ENCODE results near the gene ALDH2.
A peak's percentile ranks its signal among the peaks of the same experiment; 100 is the strongest.
"Not testable (repeated sequence)": the region's sequence is repeated elsewhere in the genome, so short reads cannot be mapped to it uniquely, and the experiment has no call there.

Gene ALDH2

GRCh38 chr12:111823891-111824290 is 57.2 kb downstream of the ALDH2 start:
- no peak overlapping the region for H3K4me3 ChIP-seq (ENCODE audit: control insufficient read depth, low read depth, low read length)
- TF ChIP-seq, protein P1, sequence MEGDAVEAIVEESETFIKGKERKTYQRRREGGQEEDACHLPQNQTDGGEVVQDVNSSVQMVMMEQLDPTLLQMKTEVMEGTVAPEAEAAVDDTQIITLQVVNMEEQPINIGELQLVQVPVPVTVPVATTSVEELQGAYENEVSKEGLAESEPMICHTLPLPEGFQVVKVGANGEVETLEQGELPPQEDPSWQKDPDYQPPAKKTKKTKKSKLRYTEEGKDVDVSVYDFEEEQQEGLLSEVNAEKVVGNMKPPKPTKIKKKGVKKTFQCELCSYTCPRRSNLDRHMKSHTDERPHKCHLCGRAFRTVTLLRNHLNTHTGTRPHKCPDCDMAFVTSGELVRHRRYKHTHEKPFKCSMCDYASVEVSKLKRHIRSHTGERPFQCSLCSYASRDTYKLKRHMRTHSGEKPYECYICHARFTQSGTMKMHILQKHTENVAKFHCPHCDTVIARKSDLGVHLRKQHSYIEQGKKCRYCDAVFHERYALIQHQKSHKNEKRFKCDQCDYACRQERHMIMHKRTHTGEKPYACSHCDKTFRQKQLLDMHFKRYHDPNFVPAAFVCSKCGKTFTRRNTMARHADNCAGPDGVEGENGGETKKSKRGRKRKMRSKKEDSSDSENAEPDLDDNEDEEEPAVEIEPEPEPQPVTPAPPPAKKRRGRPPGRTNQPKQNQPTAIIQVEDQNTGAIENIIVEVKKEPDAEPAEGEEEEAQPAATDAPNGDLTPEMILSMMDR (conservative IDR thresholded peaks at IDR 0.05; ENCODE audit: control insufficient read depth, insufficient read depth, low read depth, low read length) = no peak
- DNase-seq (ENCODE audit: low read depth) = no peak

GRCh38 chr12:111824312-111824711 is 57.6 kb downstream of the ALDH2 start:
- peak; percentile 9 for DNase-seq (ENCODE audit: low read depth)
- not testable (repeated sequence) for H3K4me3 ChIP-seq (ENCODE audit: control insufficient read depth, low read depth, low read length)
- TF ChIP-seq, protein P1 (conservative IDR thresholded peaks at IDR 0.05; ENCODE audit: control insufficient read depth, insufficient read depth, low read depth, low read length) = peak; percentile 32

GRCh38 chr12:111825509-111825908 is 58.8 kb downstream of the ALDH2 start:
- TF ChIP-seq, protein P1 (conservative IDR thresholded peaks at IDR 0.05; ENCODE audit: control insufficient read depth, insufficient read depth, low read depth, low read length) = no peak
- H3K4me3 ChIP-seq (ENCODE audit: control insufficient read depth, low read depth, low read length) = no peak overlapping the region
- no peak for DNase-seq (ENCODE audit: low read depth)

DNA sequence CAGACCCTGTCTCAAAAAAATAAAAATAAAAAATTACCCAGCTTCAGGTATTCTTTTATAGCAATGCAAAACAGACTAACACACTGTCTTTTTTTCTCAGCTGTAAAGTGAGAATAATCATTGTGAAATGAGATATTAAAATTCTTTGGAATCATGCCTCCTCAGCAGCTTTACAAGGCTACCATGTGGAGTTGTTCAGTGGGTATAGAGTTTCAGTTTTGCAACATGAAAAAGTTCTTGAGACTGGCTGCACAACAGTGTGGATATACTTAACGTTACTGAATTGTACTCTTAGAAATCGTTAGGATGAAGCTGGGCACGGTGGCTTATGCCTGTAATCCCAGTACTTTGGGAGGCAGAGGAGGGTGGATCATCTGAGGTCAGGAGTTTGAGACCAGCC is 59.6 kb downstream of the ALDH2 start:
- TF ChIP-seq, protein P1 (conservative IDR thresholded peaks at IDR 0.05; ENCODE audit: control insufficient read depth, insufficient read depth, low read depth, low read length) = no peak
- DNase-seq (ENCODE audit: low read depth) = no peak
- no peak overlapping the region for H3K4me3 ChIP-seq (ENCODE audit: control insufficient read depth, low read depth, low read length)

DNA sequence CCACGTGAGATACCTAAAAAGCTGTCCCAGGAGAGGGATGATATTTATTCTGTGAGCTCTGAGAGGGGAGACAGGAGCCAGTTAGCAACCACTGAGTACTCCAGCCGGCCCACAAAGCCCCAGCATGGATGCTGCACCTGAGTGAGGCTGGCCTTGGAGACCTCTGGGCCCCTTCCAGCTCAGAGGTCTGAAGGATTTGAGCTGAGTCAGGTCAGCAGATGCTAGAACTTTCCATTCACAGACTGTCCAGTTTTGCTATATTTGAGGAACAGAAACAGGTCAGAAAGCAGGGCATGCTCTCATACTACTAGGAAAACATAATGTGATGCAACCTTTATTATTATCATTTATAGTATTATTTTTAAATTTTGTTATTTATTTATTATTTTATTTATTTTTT is 60.3 kb downstream of the ALDH2 start:
- H3K4me3 ChIP-seq (ENCODE audit: control insufficient read depth, low read depth, low read length) = no peak overlapping the region
- no peak for DNase-seq (ENCODE audit: low read depth)
- TF ChIP-seq, protein P1 (conservative IDR thresholded peaks at IDR 0.05; ENCODE audit: control insufficient read depth, insufficient read depth, low read depth, low read length) = no peak

- H3K4me3 ChIP-seq (ENCODE audit: control insufficient read depth, low read depth, low read length) = no peak overlapping the region
- TF ChIP-seq, protein P1 (conservative IDR thresholded peaks at IDR 0.05; ENCODE audit: control insufficient read depth, insufficient read depth, low read depth, low read length) = no peak
- no peak for DNase-seq (ENCODE audit: low read depth)
Observed at GRCh38 chr12:111827907-111828306, 61.2 kb downstream of the ALDH2 start.

DNA sequence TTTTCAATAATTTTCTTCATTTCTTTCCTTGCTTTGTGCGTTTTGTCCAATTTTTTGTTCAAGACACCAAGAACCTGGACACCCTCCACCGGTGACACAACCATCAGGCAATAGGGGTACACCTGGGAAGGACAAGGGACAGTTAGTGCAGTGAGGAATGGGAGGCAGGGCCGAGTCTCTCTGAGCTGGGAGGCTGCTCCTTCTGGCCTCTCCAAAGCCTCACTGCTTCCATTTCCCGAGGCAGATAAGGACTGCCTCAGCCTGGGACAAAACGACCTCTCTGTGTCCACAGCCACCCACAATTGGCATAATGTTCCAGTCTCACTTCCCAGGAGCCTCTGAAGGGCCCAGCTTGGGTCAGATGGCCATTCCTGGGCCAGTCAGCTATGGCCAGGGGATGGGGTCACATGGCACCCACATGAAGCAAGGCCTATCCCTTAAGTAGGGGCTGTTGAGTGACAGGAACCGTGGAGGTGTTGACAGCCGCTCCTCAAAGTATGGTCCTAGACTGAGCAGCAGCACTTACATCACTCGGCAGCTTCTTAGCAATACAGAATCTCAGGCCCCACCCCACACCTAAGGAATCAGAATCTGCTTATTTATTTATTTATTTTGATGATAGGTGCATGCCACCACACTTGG is 61.7 kb downstream of the ALDH2 start:
- no peak for DNase-seq (ENCODE audit: low read depth)
- H3K4me3 ChIP-seq (ENCODE audit: control insufficient read depth, low read depth, low read length) = no peak overlapping the region
- TF ChIP-seq, protein P1 (conservative IDR thresholded peaks at IDR 0.05; ENCODE audit: control insufficient read depth, insufficient read depth, low read depth, low read length) = no peak

GRCh38 chr12:111829635-111830034 is 62.9 kb downstream of the ALDH2 start:
- H3K4me3 ChIP-seq (ENCODE audit: control insufficient read depth, low read depth, low read length); DNase-seq (ENCODE audit: low read depth): not testable (repeated sequence)

DNA sequence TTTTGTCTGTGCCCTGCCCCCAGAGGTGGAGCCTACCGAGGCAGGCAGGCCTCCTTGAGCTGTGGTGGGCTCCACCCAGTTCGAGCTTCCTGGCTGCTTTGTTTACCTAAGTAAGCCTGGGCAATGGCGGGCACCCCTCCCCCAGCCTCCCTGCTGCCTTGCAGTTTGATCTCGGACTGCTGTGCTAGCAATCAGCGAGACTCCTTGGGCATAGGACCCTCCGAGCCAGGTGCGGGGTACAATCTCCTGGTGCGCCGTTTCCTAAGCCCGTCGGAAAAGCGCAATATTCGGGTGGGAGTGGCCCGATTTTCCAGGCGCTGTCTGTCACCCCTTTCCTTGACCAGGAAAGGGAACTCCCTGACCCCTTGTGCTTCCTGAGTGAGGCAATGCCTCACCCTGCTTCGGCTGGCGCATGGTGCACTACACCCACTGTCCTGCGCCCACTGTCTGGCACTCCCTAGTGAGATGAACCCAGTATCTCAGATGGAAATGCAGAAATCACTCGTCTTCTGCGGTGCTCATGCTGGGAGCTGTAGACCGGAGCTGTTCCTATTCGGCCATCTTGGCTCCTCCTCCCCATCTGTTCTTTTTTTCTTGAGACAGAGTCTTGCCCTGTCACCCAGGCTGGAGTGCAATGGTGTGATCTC is 68.1 kb downstream of the ALDH2 start:
- not testable (repeated sequence) for H3K4me3 ChIP-seq (ENCODE audit: control insufficient read depth, low read depth, low read length); DNase-seq (ENCODE audit: low read depth)
